NCI-H1105 (cell line): ENCODE results near the gene TRIM52.
"Not testable (repeated sequence)": the region's sequence is repeated elsewhere in the genome, so short reads cannot be mapped to it uniquely, and the experiment has no call there.

Experiments used
- DNase-seq: peaks from one replicate; lab custom pipeline; 2025; lab: John Stamatoyannopoulos, UW

TRIM52 gene

DNA sequence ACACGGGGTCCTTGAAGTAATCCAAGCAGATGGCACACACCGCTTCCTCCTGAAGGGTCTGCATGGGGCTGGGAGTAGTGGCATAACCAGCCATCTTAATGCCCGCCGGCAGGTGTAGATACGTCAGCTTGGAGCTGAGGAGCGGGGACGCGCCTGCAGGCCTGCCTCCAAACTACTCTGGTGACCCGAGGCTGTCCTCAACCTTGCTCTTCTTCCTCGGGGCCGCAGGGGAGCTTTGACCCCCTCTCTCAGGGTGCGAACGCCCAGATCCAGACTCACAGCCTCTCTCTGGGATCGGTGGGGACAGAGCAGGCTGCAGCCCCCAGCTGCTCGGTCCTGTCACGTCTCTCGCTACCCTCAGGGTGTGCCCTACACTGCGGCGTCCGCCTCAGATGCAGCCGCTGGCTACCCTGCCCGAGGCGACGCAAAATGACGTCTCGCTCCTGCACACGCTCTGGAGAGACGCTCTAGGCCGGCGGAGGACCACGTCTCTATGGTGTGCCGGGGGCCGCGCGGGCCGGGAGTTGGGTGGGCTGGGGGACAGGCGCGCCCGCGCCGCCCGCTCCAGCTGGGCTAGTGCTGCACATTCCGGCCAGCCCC is at the start of gene TRIM52:
TRIM52 (minus strand) TSS at position 424 of the 600 bp plus-strand sequence; CDS start at position 94, 330 bp downstream.
- no peak for DNase-seq

DNA sequence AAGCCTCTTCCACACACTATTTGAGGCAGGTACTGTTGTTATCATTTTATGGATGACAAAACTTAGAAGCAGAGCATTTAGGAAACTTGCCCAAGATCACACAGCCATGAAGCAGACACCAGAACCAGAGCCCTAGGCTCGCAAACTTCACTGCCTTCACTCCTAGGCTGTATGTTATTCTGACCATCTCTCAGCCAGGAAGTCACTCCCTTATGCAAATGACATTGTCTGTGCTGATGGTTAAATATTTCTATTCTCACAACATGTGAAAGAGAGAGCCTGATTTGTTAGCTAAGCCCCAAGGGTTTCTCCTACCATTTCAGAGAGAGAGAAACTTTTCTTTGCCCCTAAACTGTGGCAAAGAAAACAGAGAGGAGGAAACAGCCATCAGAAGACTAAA is 26.4 kb upstream of the TRIM52 start:
- DNase-seq = not testable (repeated sequence)

DNA sequence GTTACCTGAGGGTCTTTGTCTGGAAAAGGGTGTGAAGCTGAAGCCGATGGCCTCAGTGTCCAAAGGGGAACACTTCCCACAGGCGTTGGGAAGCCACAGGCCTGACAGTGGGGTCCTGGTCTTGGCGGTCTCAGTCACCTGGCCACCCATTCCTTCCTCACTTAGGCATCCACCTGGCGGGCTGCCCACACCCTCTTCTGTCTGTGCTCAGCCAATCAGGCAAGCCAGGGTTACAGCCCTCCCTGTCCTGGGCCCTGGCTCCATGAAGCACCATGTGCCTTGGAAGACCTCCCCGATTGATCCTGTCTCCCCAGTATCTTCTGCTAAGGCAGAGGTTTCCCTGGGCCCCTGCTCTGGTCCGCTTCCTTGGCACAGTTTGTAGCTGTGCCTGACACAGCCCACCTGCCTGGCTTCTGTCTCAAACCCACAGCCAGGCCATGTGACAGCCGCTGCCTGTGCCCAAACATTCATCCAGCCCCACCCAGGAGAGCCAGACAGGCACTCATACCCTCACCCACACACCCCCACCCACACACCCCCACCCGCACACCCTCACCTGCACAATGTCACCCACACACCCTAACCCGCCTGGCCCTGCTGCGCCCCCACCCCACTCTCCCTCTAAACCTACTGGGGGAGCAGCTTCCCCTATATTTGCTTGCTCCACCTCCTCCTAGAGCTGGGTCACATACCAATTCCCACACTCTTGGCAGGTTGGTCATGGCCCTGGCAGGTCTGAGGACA is 25.2 kb upstream of the TRIM52 start:
- not testable (repeated sequence) for DNase-seq

DNA sequence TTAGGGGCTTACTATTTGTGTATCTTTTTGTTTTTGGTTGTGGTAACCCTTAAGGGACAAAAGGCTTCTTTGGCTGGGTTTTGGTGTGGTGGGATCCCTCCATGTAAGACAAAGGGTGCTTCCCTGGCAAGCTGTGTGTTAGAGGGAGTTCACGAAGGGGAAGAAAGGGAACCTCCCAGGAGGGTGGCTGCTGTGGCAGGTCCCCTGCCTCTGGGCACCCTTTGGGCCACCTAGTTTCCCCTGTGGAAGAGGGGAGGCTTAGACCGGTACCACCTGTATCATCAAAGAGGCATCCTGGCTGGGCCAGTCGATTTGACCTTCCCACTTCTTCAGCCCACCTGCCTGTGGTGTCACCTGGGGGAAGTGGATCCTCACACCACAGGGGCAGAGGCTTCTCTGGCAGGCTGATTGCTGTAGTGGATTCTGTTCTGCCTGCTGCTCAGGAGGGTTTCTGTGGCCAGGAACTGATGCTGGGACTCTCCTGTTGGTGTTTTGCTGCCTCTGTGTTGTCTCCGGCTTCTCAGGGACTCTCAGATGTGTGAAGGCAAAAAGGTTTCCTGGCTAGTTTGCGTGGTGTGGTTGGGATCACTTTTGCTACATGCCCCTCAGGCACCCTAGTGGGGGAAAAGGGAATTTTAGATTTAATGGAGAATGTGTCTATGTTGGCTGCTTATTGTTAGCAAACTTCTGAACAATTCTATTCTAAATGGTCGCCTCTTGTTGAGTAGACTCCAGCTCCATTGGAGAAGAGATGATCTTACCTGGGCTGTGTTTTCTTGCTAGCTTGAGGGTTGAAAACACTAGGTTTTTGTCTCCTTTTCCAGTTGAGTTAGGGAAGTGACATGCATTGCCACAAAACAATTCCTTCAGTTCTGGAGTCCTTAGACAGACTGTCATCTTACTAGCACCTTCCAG is 23.2 kb upstream of the TRIM52 start:
- not testable (repeated sequence) for DNase-seq

DNA sequence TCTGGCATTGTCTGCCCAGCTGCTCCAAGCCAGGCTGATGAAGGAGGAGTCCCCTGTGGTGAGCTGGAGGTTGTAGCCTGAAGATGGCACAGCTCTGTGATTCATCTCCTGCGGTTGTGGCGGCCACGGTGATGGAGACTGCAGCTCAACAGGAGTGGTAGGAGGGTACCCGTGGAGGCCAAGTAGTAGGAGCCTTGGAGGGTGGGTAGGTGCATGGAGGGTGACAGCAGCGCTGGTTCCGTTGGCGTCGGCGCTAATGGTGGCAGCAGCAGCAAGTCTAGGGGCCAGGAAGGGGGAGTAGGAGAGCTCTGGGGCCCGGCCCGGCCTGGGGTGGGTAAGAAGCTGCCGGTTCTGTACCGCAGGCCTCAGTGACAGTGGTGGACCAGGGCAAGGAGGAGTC is 22.4 kb upstream of the TRIM52 start:
- no peak for DNase-seq

DNA sequence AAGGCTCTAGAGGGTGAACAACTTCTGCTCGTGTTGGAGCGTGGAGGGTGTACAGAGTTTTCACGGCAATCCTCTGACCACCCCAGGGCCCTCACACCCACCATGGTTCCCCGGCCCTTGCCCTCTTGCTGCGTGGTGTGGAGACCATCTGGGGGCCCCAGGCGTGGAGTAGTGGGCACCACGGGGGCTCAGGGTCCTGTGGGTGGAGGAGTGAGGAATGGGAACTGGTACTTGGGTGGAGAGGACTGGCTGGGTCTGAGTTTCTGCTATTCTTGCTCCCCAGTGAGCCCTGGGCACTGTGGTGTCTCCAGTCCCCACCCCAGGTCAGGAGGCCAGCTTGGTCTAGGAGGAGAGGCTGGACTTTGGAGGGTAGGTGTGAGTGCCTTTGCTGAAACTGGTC is 21.9 kb upstream of the TRIM52 start:
- DNase-seq = no peak

DNA sequence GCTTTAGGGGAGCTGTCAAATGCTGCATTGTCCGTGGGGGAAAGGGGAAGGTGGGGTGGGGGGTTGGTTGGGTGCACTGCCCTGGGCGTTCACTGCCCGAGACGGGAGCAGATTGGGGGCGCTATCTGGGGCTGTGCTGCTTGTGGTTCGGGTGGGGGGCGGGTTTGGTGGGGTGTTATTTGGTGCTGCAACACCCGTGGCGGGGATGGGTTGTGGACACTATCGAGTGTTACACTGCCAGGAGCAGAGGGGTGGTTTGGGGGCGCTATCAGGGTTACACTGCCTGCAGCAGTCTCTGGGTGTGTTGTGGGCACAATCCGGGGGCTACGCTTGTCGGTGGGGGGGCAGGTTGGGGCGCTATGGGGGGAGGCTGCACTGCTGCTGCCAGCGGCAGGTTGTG is 21.5 kb upstream of the TRIM52 start:
- DNase-seq = not testable (repeated sequence)

DNA sequence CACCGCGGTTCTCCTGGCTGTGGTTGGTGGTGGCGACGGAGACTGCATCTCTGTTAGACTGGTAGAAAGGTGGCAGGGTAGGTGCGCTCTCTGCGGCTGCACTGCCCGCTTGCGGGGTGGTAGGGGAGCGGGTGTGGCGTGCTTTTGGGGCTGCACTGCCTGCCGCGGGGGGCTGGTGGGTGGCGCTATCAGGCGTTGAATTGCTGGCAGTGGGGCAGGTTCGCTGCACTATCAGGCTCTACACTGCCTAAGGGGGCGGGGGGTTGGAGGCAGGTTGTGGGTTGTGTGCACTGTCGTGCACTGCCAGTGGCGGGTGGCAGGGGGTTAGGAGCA is 21.0 kb upstream of the TRIM52 start:
- DNase-seq = no peak

DNA sequence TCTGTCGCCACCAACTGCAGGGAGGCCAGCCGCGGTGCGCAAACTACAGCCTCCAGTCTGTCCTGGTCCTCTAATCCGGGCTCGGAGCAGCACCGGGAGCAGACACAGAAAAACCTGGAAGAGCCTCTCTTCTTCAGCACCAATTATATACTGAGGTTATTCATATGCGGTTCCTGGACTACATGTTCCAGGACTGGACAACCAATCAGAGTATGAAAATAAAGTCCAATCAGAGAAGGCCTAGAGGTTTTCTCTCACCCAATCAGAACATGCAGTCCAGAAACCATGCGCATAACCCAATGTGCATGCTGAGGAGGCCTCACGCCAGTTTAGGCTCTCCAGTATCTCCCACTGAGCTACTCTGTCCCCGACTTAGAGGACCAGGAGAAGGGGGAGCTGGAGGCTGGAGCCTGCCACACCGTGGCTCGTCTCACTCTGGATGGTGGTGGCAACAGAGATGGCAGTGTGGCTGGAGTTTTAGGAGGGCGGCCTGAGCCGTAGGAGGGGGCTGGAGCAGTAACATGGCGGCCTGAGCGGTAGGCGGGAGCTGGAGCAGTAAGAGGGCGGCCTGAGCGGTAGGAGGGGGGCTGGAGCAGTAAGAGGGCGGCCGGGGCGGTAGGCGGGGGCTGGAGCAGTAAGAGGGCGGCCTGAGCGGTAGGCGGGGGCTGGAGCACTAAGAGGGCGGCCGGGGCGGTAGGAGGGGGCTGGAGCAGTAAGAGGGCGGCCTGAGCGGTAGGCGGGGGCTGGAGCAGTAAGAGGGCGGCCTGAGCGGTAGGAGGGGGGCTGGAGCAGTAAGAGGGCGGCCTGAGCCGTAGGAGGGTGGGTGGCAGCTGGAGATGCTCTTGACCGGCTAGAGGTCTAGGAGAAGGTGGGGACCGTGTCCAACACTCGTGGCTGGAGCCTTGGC is 20.4 kb upstream of the TRIM52 start:
- no peak for DNase-seq

DNA sequence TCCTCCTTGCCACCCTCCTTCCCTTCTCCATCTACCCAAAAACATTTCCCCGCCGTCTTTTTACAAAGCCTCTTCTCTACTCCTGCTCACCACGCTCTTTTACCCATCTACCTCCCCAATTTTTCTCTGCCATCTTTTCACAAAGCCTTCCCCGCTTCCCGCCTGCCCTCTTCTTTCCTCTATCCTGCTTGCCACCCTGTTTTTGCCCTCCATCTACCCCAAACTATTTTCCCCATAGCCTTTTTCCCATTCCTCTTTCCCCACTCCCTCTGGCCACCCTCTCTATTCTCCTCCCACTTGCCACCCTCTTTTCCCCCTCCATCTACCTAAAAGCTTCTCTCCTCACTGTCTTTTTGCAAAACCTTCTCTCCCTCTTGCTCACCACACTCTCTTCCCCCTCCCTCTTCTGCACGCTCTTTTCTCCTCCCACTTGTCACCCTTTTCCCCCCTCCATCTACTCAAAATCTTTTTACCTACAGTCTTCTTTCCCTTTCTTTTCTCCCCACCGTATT is 19.4 kb upstream of the TRIM52 start:
- DNase-seq = no peak

DNA sequence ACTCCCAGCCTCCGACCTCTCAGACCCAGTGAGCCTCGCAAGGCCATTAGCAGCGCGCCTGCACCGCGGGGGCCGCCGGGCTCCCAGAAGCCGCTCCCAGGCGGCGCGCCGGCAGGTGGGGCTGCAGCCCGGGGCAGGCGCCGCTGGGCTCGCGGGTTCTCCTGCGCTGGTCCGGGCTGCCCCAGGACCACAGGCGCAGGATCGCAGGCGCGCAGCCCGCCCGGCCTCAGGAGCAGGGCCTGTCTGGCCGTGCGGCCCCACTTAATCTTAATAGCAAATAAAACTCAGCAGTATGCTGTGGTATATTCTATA is 12.4 kb upstream of the TRIM52 start:
- DNase-seq = not testable (repeated sequence)

DNA sequence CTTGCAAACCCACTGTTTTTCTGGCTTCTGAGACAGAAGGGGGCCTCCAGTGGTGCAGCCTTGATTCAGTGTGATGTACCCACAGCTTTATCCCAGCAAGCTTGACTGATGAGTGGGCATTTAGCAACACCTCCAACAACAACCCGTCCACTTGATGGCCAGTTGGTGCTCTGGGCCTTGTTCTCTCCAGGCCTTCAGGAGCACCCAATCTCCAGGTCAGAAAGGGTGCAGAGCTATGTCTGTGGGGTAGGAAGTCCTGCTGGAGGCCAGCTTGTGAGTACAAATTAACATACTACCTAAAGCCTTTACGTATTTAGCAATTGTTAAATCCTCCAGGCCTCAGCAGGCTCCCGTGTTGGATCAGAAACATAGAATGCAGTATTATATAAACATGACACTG is 10.1 kb upstream of the TRIM52 start:
- no peak for DNase-seq

DNA sequence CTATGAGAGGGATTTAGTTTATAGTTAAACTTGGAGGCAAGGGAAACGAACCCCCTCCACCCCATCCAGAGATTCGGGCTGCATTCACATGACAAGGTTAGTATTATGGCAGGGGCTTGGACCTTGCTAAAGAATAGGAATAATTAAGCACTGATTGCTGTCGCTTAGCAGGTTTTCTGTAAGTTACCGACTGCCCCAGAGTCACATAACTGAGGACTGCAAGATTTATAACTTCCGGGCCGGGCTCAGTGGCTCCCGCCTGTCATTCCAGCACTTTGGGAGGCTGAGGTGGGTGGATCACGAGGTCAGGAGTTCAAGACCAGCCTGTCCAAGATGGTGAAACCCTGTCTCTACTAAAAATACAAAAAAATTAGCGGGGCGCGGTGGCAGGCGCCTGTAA is 7.0 kb upstream of the TRIM52 start:
- not testable (repeated sequence) for DNase-seq

DNA sequence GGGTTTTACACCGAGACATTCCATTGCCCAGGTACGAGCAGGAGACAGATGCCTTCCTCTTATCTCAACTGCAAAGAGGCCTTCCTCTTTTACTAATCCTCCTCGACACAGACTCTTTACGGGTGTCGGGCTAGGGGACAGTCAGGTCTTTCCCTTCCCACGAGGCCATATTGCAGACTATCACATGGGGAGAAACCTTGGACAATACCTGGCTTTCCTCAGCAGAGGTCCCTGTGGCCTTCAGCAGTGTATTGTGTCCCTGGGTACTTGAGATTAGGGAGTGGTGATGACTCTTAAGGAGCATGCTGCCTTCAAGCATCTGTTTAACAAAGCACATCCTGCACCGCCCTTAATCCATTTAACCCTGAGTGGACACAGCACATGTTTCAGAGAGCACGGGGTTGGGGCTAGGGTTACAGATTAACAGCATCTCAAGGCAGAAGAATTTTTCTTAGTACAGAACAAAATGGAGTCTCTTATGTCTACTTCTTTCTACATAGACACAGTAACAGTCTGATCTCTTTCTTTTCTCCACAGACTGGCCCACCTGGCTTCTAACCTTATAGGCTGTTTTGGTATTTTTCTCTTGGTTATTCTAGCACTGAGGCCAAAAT is 6.5 kb upstream of the TRIM52 start:
- not testable (repeated sequence) for DNase-seq

DNA sequence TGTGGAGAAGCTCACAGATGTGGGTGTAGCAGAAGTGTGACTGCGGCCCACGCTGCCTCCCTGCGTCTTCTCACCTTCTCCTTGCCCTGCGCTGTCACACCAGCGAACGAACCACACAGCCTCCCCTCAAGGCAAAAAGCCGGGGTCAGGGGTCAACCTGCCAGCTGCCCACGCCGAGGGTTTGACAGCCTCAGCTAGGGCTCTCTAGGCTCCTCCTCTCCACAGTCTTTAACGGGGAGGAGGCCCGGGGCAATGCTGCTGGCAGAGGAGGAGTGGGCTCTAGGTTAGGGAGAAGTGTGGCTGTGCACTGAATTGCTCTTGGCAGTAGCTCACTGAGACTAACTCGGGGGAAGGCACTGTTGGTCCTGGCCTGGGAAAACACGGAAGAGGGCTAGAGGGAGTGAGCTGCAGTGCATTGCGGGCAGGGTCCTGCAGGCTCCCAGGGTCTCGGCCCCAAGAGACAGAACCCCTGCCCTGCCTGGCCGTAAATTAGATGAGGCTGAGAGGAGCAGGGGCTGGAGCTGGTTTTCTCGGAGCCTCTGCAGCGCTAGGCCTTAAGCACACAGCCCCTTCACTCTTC is 4.2 kb upstream of the TRIM52 start:
- no peak for DNase-seq

DNA sequence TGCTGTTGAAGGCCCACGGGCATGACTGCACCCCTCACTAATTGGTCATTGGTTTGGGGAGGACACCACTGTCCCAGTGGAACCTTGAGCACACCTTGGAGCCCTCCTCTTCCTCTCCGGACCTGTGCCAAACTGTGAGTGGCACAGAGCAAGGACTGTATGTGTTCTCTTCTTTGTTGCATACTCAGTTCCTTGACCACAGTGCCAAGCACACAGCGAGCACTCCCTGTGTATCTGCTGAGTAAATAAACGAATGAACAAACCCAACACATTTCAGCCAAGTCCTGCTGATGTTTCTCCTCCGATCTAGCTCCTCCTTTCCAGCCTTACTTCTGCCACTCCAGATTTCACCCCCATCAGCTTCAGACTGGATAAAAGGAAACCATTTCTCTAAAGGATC is 2.7 kb upstream of the TRIM52 start:
- no peak for DNase-seq

DNA sequence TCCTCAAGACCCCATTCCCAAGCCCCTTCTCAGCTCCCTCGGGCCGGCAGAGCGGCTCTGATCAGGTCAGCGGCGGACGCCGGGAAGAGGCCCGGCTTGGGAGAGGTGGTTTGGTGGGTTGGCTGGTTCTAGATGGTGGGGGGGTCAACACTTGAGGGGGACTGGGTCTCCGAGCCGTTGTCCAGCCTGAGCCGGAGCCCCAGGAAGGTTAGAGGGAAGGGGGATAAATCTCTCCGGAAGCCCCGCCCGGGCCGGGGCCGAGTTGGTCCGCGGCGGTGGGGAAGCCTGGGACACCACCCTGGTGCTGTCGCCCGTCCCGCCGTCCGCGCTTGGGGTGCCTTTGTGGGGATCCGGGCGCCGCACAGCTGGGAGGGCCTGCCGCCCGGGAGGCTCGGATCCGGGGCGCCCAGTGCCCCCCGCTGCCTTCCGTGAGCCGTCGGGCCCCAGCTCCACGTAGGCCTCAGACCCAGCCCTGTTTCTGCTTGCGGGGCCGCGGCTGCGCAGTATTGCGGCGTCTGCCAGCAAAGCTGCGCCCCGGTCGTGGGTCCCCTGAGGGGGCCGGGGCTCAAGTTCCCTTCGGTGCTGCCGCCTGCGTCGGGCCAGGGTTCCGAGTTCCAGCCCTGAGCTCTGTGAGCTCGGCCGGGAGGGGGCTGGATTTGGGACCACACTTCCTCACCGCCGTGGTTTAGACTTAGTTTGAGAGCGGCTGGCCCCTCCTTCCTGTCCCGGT is 542 bp upstream of the TRIM52 start:
- no peak for DNase-seq

DNA sequence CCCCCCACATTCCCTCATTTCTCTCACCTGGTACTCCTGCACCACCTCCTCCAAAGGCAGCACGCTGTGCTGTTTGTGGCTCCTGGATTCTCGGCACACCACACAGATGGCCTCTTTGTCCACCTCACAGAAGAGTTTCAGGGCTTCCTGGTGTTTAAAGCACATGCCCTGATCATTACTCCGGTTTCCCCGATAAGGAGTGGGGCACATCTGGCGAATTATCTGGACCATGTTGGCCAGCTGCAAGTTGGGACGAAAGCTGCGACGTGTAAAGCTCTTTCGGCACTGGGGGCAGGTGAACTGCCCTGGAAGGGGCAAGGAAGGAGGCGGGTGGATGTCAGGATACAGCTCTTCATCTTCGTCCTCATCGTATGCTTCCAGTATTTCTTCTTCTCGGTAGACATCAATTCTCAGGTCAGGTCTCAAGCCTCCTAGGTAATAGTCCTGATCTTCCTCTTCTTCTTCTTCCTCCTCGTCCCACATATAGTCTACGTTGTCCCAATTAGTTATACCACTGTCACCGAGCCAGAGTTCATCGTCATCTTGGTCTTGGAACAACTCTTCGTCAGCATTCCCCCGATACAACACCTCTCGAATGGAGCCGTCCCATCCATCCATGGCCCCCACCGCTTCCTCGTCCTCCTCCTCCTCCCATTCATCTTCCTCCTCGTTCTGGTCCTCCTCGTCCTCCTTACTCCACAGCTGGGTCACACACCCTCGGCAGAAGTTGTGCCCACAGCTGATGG is 796 bp downstream of the TRIM52 start:
- DNase-seq = no peak

DNA sequence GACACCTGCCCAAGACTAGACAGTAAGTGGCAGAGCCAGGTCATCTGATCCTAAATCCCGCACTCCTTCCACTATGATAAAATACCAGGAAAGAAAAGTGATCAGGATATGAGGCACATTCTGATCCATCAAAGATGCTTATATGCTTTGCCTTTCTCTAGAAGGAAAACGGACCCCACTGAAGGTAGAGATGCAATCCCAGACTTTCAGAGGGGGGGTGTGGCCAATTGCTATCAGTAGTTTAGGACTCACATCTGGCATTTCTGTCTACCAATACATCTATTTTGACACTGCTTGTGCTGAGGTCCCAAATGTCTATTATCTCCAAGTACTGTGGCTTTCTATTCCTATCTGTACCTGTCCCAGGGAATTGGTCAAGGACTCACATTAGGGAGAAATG is 1.7 kb downstream of the TRIM52 start:
- DNase-seq = no peak

DNA sequence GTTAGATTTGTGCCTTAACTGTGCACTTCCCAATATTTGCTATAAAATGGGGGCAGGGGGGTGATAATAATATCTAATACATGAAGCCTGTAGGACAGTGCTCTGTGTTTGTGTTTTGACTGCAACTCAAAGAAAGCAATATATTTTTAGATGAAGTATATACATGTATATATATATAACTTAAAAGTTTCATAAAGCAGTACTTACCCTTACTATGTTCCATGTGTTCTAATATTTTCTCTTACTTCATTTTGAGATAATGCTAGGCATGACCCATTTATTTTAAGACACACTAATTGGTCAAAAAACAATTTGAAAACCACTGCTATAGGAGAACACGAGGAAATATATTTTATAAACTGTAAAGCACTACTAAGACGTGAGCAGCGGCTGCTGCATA is 2.4 kb downstream of the TRIM52 start:
- no peak for DNase-seq
